A549 (cell line): ENCODE measurements around the gene TMEM272. TPM values are rescaled to one million over a fixed set of nuclear protein-coding genes. Genes with fewer than 3 reads are reported as not detected.

Experiments
- ATAC-seq, 2 experiments: fragments of 200-7000 bp in 1 of 2; fragments of >200 bp in 1 of 2; cut with Nextera tagmentation in 1 of 2; cut with Tn5 transposase in 1 of 2; 3 replicates each; pipeline versions ENCODE4 v1.8.0 to v1.9.1; 2018 to 2020; ENCODE audit warnings: mild to moderate bottlenecking in 1 of 2, moderate library complexity in 1 of 2
- CTCF ChIA-PET: fragments of 300-600 bp; sonication (Branson Sonifier 250); formaldehyde crosslinking; extraction: SDS; loops from one replicate; lab custom pipeline; 2021; ENCODE audit warnings: antibody characterized with exemption, inconsistent platforms; lab: Yijun Ruan, JAX
- POLR2A ChIA-PET: fragments of 350-600 bp; formaldehyde crosslinking; extraction: SDS; loops from one replicate; lab custom pipeline; 2021; ENCODE audit warnings: antibody characterized with exemption, inconsistent platforms; lab: Yijun Ruan, JAX
- DNase-seq, 2 experiments: peaks; one replicate each; pipeline versions ENCODE4 v3.0.0 to v3.0.0-alpha.2; 2011 to 2016; ENCODE audit warnings: low read depth in 1 of 2, low spot score in 1 of 2
- FAIRE-seq: peaks from 2 replicates; lab custom pipeline; 2011; peaks lifted over from hg19 to GRCh38; lab: Jason Lieb, UNC
- H3K27ac ChIP-seq, 2 experiments: fragments of >200 bp; sonication (Bioruptor Twin); formaldehyde crosslinking; 3 replicates each; pipeline ENCODE4 v1.5.1; 2016 to 2017
- H3K4me1 ChIP-seq: fragments of >200 bp; sonication (Bioruptor Twin); formaldehyde crosslinking; 3 replicates; pipeline ENCODE4 v1.6.1; 2016
- H3K4me2 ChIP-seq: fragments of >200 bp; sonication (Bioruptor Twin); formaldehyde crosslinking; 3 replicates; pipeline ENCODE4 v1.6.1; 2016
- H3K4me3 ChIP-seq: fragments of >200 bp; sonication (Bioruptor Twin); formaldehyde crosslinking; 3 replicates; pipeline ENCODE4 v1.5.1; 2016
- H3K9me3 ChIP-seq: fragments of >200 bp; sonication (Bioruptor Twin); formaldehyde crosslinking; 3 replicates; pipeline ENCODE4 v1.6.1; 2016
- CBX2 ChIP-seq: fragments of 200-600 bp; sonication (generic); IDR thresholded peaks from 2 replicates; pipeline ENCODE4 v1.6.1; 2016; ENCODE audit warnings: low read depth, mild to moderate bottlenecking, borderline replicate concordance
- CBX8 ChIP-seq: fragments of 200-600 bp; sonication (generic); IDR thresholded peaks from 2 replicates; pipeline ENCODE4 v1.6.1; 2016
- CHD4 ChIP-seq: fragments of 200-600 bp; sonication (generic); IDR thresholded peaks from 2 replicates; pipeline ENCODE4 v1.6.1; 2016; ENCODE audit warnings: antibody characterized with exemption, mild to moderate bottlenecking, borderline replicate concordance
- EP300 ChIP-seq, 2 experiments: fragments of >200 bp; sonication (Bioruptor Twin); formaldehyde crosslinking; IDR thresholded peaks; 2 replicates in 1 of 2; 3 replicates in 1 of 2; pipeline ENCODE4 v1.6.1; 2016 to 2017
- HDAC2 ChIP-seq: fragments of 200-600 bp; sonication (generic); IDR thresholded peaks from 2 replicates; pipeline ENCODE4 v1.6.1; 2016
- HES2 ChIP-seq: fragments of >200 bp; sonication (Bioruptor Twin); formaldehyde crosslinking; IDR thresholded peaks from 2 replicates; pipeline ENCODE4 v1.6.1; 2016
- HEYL ChIP-seq: fragments of 250-450 bp; sonication (Bioruptor Pico); IDR thresholded peaks from 2 replicates; pipeline ENCODE4 v1.8.0; 2021; ENCODE audit warnings: mild to moderate bottlenecking, moderate library complexity
- HMGXB4 ChIP-seq: fragments of 250-450 bp; sonication (Bioruptor Pico); IDR thresholded peaks from 2 replicates; pipeline ENCODE4 v1.5.0; 2021; ENCODE audit warnings: mild to moderate bottlenecking, moderate library complexity, borderline replicate concordance
- HOXA7 ChIP-seq: fragments of 250-450 bp; sonication (Bioruptor Pico); IDR thresholded peaks from 2 replicates; pipeline ENCODE4 v1.5.0; 2020; ENCODE audit warnings: mild to moderate bottlenecking, moderate library complexity
- JUNB ChIP-seq: fragments of >200 bp; sonication (Bioruptor Twin); formaldehyde crosslinking; IDR thresholded peaks from 2 replicates; pipeline ENCODE4 v1.6.1; 2016
- KDM1A ChIP-seq: fragments of 200-600 bp; sonication (generic); IDR thresholded peaks from 2 replicates; pipeline ENCODE4 v1.6.1; 2016; ENCODE audit warnings: low read depth, mild to moderate bottlenecking
- KDM5A ChIP-seq: fragments of 200-600 bp; sonication (generic); IDR thresholded peaks from 2 replicates; pipeline ENCODE4 v1.6.1; 2016; ENCODE audit warnings: antibody characterized with exemption, mild to moderate bottlenecking
- MYC ChIP-seq: IDR thresholded peaks from 2 replicates; pipeline ENCODE4 v1.6.1; 2012; ENCODE audit warnings: mild to moderate bottlenecking, inconsistent platforms, low read length, improper control_type of control experiment, borderline replicate concordance
- NFE2L2 ChIP-seq: fragments of 150-350 bp; conservative IDR thresholded peaks from 2 replicates; pipeline ENCODE4 v1.6.1; 2014; ENCODE audit warnings: low read length
- POLR2A ChIP-seq: IDR thresholded peaks from 2 replicates; pipeline ENCODE4 v1.6.1; 2012; ENCODE audit warnings: mild to moderate bottlenecking, low read length
- POLR2AphosphoS2 ChIP-seq: conservative IDR thresholded peaks from 2 replicates; pipeline ENCODE4 v1.6.1; 2012; ENCODE audit warnings: low read length, improper control_type of control experiment, inconsistent platforms
- SREBF2 ChIP-seq: fragments of 450-650 bp; IDR thresholded peaks from 2 replicates; pipeline ENCODE4 v1.6.1; 2014; ENCODE audit warnings: mild to moderate bottlenecking, moderate library complexity
- TFCP2L1 ChIP-seq: fragments of 250-450 bp; sonication (Bioruptor Pico); IDR thresholded peaks from 2 replicates; pipeline ENCODE4 v1.5.0; 2021; ENCODE audit warnings: mild to moderate bottlenecking
- ZNF302 ChIP-seq: fragments of 250-450 bp; sonication (Bioruptor Pico); IDR thresholded peaks from 2 replicates; pipeline ENCODE4 v1.9.0; 2021; ENCODE audit warnings: inconsistent platforms, mild to moderate bottlenecking, moderate library complexity
- WGBS: methylation state at CpG from one replicate; pipeline ENCODE4 v1.1.6; 2017; ENCODE audit errors: missing lambda C conversion rate; 5-methylcytosine and 5-hydroxymethylcytosine counted together
- polyA plus RNA-seq, 4 experiments: library from polyadenylated mRNA; depleted of rRNA in 3 of 4; stranded (reverse); fragments of >200 nt; fragmentation: RNase III in 1 of 4; extraction: RNeasy Plus Mini Kit Qiagen cat#74134 plus additional on column Dnase treatment in 1 of 4; gene quantifications; 2 replicates in 3 of 4; 3 replicates in 1 of 4; pipeline ENCODE4 v1.2.3, GENCODE V29; 2011 to 2017
- TF ChIP-seq, protein P1 (sequence below): fragments of 200-600 bp; sonication (generic); IDR thresholded peaks from 2 replicates; pipeline ENCODE4 v1.6.1; 2016; ENCODE audit warnings: antibody characterized with exemption, mild to moderate bottlenecking, moderate library complexity
- TF ChIP-seq, protein P2 (sequence below): IDR thresholded peaks from 2 replicates; pipeline ENCODE4 v1.6.1; 2012
- TF ChIP-seq, protein P3 (sequence below): fragments of >200 bp; sonication (Bioruptor Twin); formaldehyde crosslinking; IDR thresholded peaks from 3 replicates; pipeline ENCODE4 v1.6.1; 2016
- TF ChIP-seq, protein P4 (sequence below): fragments of >200 bp; sonication (Bioruptor Twin); formaldehyde crosslinking; IDR thresholded peaks from 3 replicates; pipeline ENCODE4 v1.5.1; 2016

Gene TMEM272
- polyA plus RNA-seq, 2 of the 4 experiments (the other 2 are of a cell fraction), result not detected

DNA sequence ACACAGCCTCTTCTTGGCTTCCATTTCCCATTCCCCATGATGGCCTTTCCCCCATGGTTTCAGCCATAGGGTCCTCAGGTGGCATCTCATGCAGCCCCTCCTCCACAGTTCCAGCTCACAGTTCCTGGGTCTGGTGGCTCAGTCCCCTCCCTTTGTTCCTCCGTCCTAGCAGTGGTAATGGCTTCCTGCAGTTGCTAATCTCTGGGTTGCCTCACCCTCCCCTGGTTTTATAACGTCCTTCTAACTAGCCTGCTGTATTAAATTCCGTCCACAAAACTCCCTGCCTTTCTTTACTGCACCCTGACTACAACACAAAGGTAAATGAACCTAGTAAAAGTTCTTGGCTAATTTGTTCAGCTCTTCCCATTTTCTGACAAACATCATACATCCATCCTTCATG is 47.7 kb upstream of the TMEM272 start (continued):
- TF ChIP-seq, protein P1, sequence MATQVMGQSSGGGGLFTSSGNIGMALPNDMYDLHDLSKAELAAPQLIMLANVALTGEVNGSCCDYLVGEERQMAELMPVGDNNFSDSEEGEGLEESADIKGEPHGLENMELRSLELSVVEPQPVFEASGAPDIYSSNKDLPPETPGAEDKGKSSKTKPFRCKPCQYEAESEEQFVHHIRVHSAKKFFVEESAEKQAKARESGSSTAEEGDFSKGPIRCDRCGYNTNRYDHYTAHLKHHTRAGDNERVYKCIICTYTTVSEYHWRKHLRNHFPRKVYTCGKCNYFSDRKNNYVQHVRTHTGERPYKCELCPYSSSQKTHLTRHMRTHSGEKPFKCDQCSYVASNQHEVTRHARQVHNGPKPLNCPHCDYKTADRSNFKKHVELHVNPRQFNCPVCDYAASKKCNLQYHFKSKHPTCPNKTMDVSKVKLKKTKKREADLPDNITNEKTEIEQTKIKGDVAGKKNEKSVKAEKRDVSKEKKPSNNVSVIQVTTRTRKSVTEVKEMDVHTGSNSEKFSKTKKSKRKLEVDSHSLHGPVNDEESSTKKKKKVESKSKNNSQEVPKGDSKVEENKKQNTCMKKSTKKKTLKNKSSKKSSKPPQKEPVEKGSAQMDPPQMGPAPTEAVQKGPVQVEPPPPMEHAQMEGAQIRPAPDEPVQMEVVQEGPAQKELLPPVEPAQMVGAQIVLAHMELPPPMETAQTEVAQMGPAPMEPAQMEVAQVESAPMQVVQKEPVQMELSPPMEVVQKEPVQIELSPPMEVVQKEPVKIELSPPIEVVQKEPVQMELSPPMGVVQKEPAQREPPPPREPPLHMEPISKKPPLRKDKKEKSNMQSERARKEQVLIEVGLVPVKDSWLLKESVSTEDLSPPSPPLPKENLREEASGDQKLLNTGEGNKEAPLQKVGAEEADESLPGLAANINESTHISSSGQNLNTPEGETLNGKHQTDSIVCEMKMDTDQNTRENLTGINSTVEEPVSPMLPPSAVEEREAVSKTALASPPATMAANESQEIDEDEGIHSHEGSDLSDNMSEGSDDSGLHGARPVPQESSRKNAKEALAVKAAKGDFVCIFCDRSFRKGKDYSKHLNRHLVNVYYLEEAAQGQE, result no peak
- TF ChIP-seq TFCP2L1 (CRISPR knock-in tag) (no peak), HEYL (CRISPR knock-in tag) (no peak), POLR2AphosphoS2 (no peak), HES2 (no peak)

- no peaks in the 10 kb centered on the region for H3K9me3 ChIP-seq
- no peak overlapping the region for H3K4me2 ChIP-seq
- TF ChIP-seq JUNB (no peak), HOXA7 (CRISPR knock-in tag) (no peak), CBX2 (no peak), HDAC2 (no peak), MYC (no peak), POLR2A (no peak), CBX8 (no peak), NFE2L2 (no peak), HMGXB4 (CRISPR knock-in tag) (no peak), KDM5A (no peak), ZNF302 (CRISPR knock-in tag) (no peak), KDM1A (no peak), CHD4 (no peak), SREBF2 (no peak), EP300 (IDR thresholded peaks at IDR 0.05) (no peak)
- TF ChIP-seq, protein P2, sequence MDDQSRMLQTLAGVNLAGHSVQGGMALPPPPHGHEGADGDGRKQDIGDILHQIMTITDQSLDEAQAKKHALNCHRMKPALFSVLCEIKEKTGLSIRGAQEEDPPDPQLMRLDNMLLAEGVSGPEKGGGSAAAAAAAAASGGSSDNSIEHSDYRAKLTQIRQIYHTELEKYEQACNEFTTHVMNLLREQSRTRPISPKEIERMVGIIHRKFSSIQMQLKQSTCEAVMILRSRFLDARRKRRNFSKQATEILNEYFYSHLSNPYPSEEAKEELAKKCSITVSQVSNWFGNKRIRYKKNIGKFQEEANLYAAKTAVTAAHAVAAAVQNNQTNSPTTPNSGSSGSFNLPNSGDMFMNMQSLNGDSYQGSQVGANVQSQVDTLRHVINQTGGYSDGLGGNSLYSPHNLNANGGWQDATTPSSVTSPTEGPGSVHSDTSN, result no peak
- TF ChIP-seq, protein P3, sequence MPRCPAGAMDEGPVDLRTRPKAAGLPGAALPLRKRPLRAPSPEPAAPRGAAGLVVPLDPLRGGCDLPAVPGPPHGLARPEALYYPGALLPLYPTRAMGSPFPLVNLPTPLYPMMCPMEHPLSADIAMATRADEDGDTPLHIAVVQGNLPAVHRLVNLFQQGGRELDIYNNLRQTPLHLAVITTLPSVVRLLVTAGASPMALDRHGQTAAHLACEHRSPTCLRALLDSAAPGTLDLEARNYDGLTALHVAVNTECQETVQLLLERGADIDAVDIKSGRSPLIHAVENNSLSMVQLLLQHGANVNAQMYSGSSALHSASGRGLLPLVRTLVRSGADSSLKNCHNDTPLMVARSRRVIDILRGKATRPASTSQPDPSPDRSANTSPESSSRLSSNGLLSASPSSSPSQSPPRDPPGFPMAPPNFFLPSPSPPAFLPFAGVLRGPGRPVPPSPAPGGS, result no peak
- TF ChIP-seq, protein P1, result no peak
- TF ChIP-seq, protein P4, sequence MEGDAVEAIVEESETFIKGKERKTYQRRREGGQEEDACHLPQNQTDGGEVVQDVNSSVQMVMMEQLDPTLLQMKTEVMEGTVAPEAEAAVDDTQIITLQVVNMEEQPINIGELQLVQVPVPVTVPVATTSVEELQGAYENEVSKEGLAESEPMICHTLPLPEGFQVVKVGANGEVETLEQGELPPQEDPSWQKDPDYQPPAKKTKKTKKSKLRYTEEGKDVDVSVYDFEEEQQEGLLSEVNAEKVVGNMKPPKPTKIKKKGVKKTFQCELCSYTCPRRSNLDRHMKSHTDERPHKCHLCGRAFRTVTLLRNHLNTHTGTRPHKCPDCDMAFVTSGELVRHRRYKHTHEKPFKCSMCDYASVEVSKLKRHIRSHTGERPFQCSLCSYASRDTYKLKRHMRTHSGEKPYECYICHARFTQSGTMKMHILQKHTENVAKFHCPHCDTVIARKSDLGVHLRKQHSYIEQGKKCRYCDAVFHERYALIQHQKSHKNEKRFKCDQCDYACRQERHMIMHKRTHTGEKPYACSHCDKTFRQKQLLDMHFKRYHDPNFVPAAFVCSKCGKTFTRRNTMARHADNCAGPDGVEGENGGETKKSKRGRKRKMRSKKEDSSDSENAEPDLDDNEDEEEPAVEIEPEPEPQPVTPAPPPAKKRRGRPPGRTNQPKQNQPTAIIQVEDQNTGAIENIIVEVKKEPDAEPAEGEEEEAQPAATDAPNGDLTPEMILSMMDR, result no peak
- no peak overlapping the region for H3K4me3 ChIP-seq
- DNase-seq, result no peak
- POLR2A ChIA-PET, result no interaction called here
- FAIRE-seq, result no peak
- H3K27ac ChIP-seq, result no peak overlapping the region
- WGBS, result 16% methylated on average over 2 of the region's 2 CpGs
- no peak for ATAC-seq
- CTCF ChIA-PET, result interaction anchor here (2.6 kb wide), 1 partner anchor 9 kb away, joined by 8 read pairs; no protein-coding TSS in a partner anchor
- H3K4me1 ChIP-seq, result no peaks in the 10 kb centered on the region
Observed at GRCh38 chr13:51887468-51887867, 42.5 kb upstream of the TMEM272 start.
